ENCODE measurements around the gene FBXO21. TPM values are rescaled to one million over a fixed set of nuclear protein-coding genes. Genes with fewer than 3 reads are reported as not detected.

Gene FBXO21
- polyA plus RNA-seq, 1 donor (not counting 4 experiments of a cell fraction or from before 2014, with no cell fraction given), result 21.9 TPM

DNA sequence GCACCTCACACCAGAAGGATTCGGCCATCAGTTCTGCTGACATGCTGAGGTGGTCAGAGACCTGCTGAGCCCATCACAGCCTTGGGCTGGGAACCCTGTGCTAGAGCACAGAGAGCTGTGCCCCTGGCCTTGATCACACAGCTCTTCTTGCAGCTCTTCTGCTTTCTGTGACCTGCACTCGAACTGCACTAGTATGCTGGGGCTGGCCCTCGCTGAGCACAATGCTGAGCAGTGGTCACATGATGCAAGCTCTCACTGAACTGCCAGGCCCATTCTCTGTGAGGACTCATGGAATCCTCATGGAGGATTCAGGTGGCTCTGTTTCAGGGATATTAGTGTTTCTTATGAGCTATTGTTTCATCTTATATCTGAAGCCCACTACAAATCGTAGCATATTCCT lies 22.5 kb downstream of the FBXO21 start:
- TF ChIP-seq EZH2 (IDR thresholded peaks at IDR 0.05; ENCODE audit: low read length), result no peak
- TF ChIP-seq, protein P1, sequence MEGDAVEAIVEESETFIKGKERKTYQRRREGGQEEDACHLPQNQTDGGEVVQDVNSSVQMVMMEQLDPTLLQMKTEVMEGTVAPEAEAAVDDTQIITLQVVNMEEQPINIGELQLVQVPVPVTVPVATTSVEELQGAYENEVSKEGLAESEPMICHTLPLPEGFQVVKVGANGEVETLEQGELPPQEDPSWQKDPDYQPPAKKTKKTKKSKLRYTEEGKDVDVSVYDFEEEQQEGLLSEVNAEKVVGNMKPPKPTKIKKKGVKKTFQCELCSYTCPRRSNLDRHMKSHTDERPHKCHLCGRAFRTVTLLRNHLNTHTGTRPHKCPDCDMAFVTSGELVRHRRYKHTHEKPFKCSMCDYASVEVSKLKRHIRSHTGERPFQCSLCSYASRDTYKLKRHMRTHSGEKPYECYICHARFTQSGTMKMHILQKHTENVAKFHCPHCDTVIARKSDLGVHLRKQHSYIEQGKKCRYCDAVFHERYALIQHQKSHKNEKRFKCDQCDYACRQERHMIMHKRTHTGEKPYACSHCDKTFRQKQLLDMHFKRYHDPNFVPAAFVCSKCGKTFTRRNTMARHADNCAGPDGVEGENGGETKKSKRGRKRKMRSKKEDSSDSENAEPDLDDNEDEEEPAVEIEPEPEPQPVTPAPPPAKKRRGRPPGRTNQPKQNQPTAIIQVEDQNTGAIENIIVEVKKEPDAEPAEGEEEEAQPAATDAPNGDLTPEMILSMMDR (optimal IDR thresholded peaks at IDR 0.05 in 1 of 3, IDR thresholded peaks at IDR 0.05 in 1 of 3, conservative IDR thresholded peaks at IDR 0.05 in 1 of 3; ENCODE audit: extremely low read depth in 1 of 3, insufficient read depth in 2 of 3, low read length in 3 of 3), result no peak
- Histone ChIP-seq H3K27ac (ENCODE audit: control insufficient read depth, insufficient read depth, low read length) (no peak overlapping the region), H3K4me2 (ENCODE audit: control insufficient read depth, extremely low read depth, insufficient read depth, low read depth, low read length) (no peak overlapping the region), H3K9ac (ENCODE audit: control insufficient read depth, extremely low read depth, insufficient read depth, low read length) (no peak overlapping the region), H3K9me1 (ENCODE audit: control insufficient read depth, extremely low read depth, insufficient read depth, low read length) (no peaks in the 10 kb centered on the region), H2AFZ (ENCODE audit: control insufficient read depth, low read length) (no peak overlapping the region), H3K4me3 (ENCODE audit: control insufficient read depth in 2 of 3, extremely low read depth in 1 of 3, insufficient read depth in 2 of 3, low read depth in 1 of 3, low read length in 3 of 3) (no peak overlapping the region), H3K27me3 (ENCODE audit: control insufficient read depth, extremely low read depth, insufficient read depth, low read length) (no peaks in the 10 kb centered on the region), H4K20me1 (ENCODE audit: control insufficient read depth, extremely low read depth, insufficient read depth, low read length) (no peaks in the 10 kb centered on the region), H3K4me1 (ENCODE audit: control insufficient read depth, extremely low read depth, insufficient read depth, low read length) (no peaks in the 10 kb centered on the region), H3K9me3 (ENCODE audit: control insufficient read depth, low read depth, low read length) (no peaks in the 10 kb centered on the region), H3K36me3 (ENCODE audit: control insufficient read depth in 2 of 2, extremely low read depth in 1 of 2, insufficient read depth in 2 of 2, low read length in 2 of 2) (peaks cover 16 to 22% of the 10 kb centered on the region in 2 experiments), H3K79me2 (ENCODE audit: control insufficient read depth, insufficient read depth, low read length) (no peaks in the 10 kb centered on the region)
- DNase-seq (ENCODE audit: low read depth, low spot score), result no peak
- no peak for FAIRE-seq
- dilution Hi-C loops (cut with MboI; ENCODE audit: extremely low pct_ligation_motif_present, low sequenced_read_pairs), result no loop called here

DNA sequence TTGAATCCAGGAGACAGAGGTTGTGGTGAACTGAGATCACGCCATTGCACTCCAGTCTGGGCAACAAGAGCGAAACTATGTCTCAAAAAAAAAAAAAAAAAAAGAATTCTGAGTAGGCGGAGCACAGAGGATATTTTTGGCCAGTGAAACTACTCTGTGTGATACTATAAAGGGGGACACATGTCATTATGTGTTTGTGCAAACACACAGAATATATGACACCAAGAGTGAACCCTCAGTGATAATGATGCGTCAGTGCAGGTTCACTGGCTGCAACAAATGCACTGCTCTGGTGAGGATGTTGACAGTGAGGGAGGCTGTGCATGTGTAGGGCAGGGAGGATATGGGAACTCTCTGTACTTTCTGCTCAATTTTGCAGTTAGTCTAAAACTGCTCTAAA lies 24.2 kb downstream of the FBXO21 start:
- Histone ChIP-seq H3K9ac (ENCODE audit: control insufficient read depth, extremely low read depth, insufficient read depth, low read length) (no peak overlapping the region), H3K27ac (ENCODE audit: control insufficient read depth, insufficient read depth, low read length) (no peak overlapping the region), H4K20me1 (ENCODE audit: control insufficient read depth, extremely low read depth, insufficient read depth, low read length) (no peaks in the 10 kb centered on the region), H3K4me3 (ENCODE audit: control insufficient read depth in 2 of 3, extremely low read depth in 1 of 3, insufficient read depth in 2 of 3, low read depth in 1 of 3, low read length in 3 of 3) (no peak overlapping the region), H3K36me3 (ENCODE audit: control insufficient read depth in 2 of 2, extremely low read depth in 1 of 2, insufficient read depth in 2 of 2, low read length in 2 of 2) (peaks cover 26% of the 10 kb centered on the region in 2 experiments), H3K4me2 (ENCODE audit: control insufficient read depth, extremely low read depth, insufficient read depth, low read depth, low read length) (no peak overlapping the region), H3K9me3 (ENCODE audit: control insufficient read depth, low read depth, low read length) (no peaks in the 10 kb centered on the region), H3K9me1 (ENCODE audit: control insufficient read depth, extremely low read depth, insufficient read depth, low read length) (no peaks in the 10 kb centered on the region), H3K27me3 (ENCODE audit: control insufficient read depth, extremely low read depth, insufficient read depth, low read length) (no peaks in the 10 kb centered on the region), H3K4me1 (ENCODE audit: control insufficient read depth, extremely low read depth, insufficient read depth, low read length) (no peaks in the 10 kb centered on the region), H2AFZ (ENCODE audit: control insufficient read depth, low read length) (no peak overlapping the region), H3K79me2 (ENCODE audit: control insufficient read depth, insufficient read depth, low read length) (no peaks in the 10 kb centered on the region)
- FAIRE-seq (no peak), DNase-seq (ENCODE audit: low read depth, low spot score) (no peak)
- TF ChIP-seq EZH2 (IDR thresholded peaks at IDR 0.05; ENCODE audit: low read length), result no peak
- TF ChIP-seq, protein P1 (optimal IDR thresholded peaks at IDR 0.05 in 1 of 3, IDR thresholded peaks at IDR 0.05 in 1 of 3, conservative IDR thresholded peaks at IDR 0.05 in 1 of 3; ENCODE audit: extremely low read depth in 1 of 3, insufficient read depth in 2 of 3, low read length in 3 of 3), result no peak
- dilution Hi-C loops (cut with MboI; ENCODE audit: extremely low pct_ligation_motif_present, low sequenced_read_pairs), result no loop called here
